HCT116 (cell line): Measurements from ENCODE around the gene BET1L.

Experiments
- CEBPB ChIP-seq: IDR thresholded peaks from 2 replicates; pipeline ENCODE4 v1.6.1; 2012; ENCODE audit warnings: low read depth
- CTCF ChIP-seq, 3 experiments: fragments of 200-600 bp in 1 of 3; sonication (generic) in 1 of 3; IDR thresholded peaks in 2 of 3; conservative IDR thresholded peaks in 1 of 3; 2 replicates each; pipeline ENCODE4 v1.5.1; 2012 to 2017; ENCODE audit warnings: low read depth in 2 of 3, low read length in 2 of 3, antibody characterized with exemption in 1 of 3, borderline replicate concordance in 1 of 3, control low read depth in 1 of 3, mild to moderate bottlenecking in 1 of 3, mixed read lengths in 1 of 3, mixed run types in 1 of 3, moderate library complexity in 1 of 3; ENCODE audit not compliant: insufficient read depth in 1 of 3
- EZH2phosphoT487 ChIP-seq: fragments of 200-600 bp; IDR thresholded peaks from 2 replicates; pipeline ENCODE4 v1.6.1; 2018; ENCODE audit warnings: antibody characterized with exemption, borderline replicate concordance
- MAX ChIP-seq: IDR thresholded peaks from 2 replicates; pipeline ENCODE4 v1.6.1; 2012
- POLR2A ChIP-seq: IDR thresholded peaks from 2 replicates; pipeline ENCODE4 v1.7.0; 2011; ENCODE audit warnings: borderline replicate concordance; ENCODE audit not compliant: insufficient read depth, insufficient read length; ENCODE audit errors: extremely low read depth
- RAD21 ChIP-seq: IDR thresholded peaks from 2 replicates; pipeline ENCODE4 v1.6.1; 2012; ENCODE audit warnings: low read depth, mild to moderate bottlenecking
- REST ChIP-seq: IDR thresholded peaks from 2 replicates; pipeline ENCODE4 v1.6.1; 2012; ENCODE audit warnings: low read depth
- YY1 ChIP-seq: IDR thresholded peaks from 2 replicates; pipeline ENCODE4 v1.6.1; 2011; ENCODE audit warnings: low read length, low read depth, moderate library complexity, mild to moderate bottlenecking; ENCODE audit not compliant: insufficient replicate concordance; ENCODE audit errors: extremely low read depth
- ZBTB33 ChIP-seq: IDR thresholded peaks from 2 replicates; pipeline ENCODE4 v1.6.1; 2011; ENCODE audit warnings: mild to moderate bottlenecking, low read length, moderate library complexity; ENCODE audit not compliant: insufficient replicate concordance; ENCODE audit errors: extremely low read depth
- ZNF274 ChIP-seq: fragments of 200-500 bp; sonication (Bioruptor generic); IDR thresholded peaks from 2 replicates; pipeline ENCODE4 v1.6.1; 2014; ENCODE audit warnings: mild to moderate bottlenecking, low read depth, low read length, inconsistent platforms

GRCh38 chr11:252666-253065 is 45.5 kb upstream of the BET1L start:
- TF ChIP-seq CTCF (IDR thresholded peaks at IDR 0.05 in 2 of 3, conservative IDR thresholded peaks at IDR 0.05 in 1 of 3; ENCODE audit: borderline replicate concordance in 1 of 3, insufficient read depth in 1 of 3, low read depth in 2 of 3, low read length in 2 of 3) (no peak), CEBPB (no peak), POLR2A (no peak), EZH2phosphoT487 (no peak), MAX (no peak), YY1 (no peak), ZBTB33 (no peak), REST (no peak), RAD21 (no peak), ZNF274 (no peak)
